Parathyroid adenoma (tissue), 2 donors: ENCODE data around the gene HMX1.

Experiments
- H2AFZ ChIP-seq: fragments of 300-600 bp; sonication (generic); one replicate; pipeline ENCODE4 v1.7.0; 2017; ENCODE audit warnings: antibody characterized with exemption, mild to moderate bottlenecking
- H3K27ac ChIP-seq: fragments of 300-600 bp; sonication (generic); one replicate; pipeline ENCODE4 v1.7.0; 2017
- H3K27me3 ChIP-seq: fragments of 300-600 bp; sonication (generic); one replicate; pipeline ENCODE4 v1.7.0; 2017; ENCODE audit warnings: low read length; ENCODE audit not compliant: control insufficient read depth, insufficient read depth
- H3K36me3 ChIP-seq: fragments of 300-600 bp; sonication (generic); one replicate; pipeline ENCODE4 v1.7.0; 2017; ENCODE audit warnings: low read length; ENCODE audit not compliant: control insufficient read depth, insufficient read depth
- H3K4me1 ChIP-seq: fragments of 300-600 bp; sonication (generic); one replicate; pipeline ENCODE4 v1.7.0; 2017; ENCODE audit warnings: control low read depth
- H3K4me2 ChIP-seq: fragments of 300-600 bp; sonication (generic); one replicate; pipeline ENCODE4 v1.7.0; 2017; ENCODE audit warnings: low read length
- H3K4me3 ChIP-seq: fragments of 300-600 bp; sonication (generic); one replicate; pipeline ENCODE4 v1.7.0; 2017; ENCODE audit warnings: low read depth, low read length
- H3K79me2 ChIP-seq: fragments of 300-600 bp; sonication (generic); one replicate; pipeline ENCODE4 v1.7.0; 2017; ENCODE audit warnings: control low read depth
- H3K9ac ChIP-seq: fragments of 300-600 bp; sonication (generic); one replicate; pipeline ENCODE4 v1.7.0; 2017; ENCODE audit warnings: mild to moderate bottlenecking
- H3K9me3 ChIP-seq: fragments of 300-600 bp; sonication (generic); one replicate; pipeline ENCODE4 v1.7.0; 2017; ENCODE audit warnings: low read length; ENCODE audit not compliant: control insufficient read depth
- TF ChIP-seq, protein P1 (sequence below): fragments of 300-600 bp; sonication (generic); IDR thresholded peaks from one replicate; pipeline ENCODE4 v1.7.0; 2017; ENCODE audit warnings: antibody characterized with exemption, mild to moderate bottlenecking
- donor health status: primary hyperparathyroidism.

The HMX1 gene

DNA sequence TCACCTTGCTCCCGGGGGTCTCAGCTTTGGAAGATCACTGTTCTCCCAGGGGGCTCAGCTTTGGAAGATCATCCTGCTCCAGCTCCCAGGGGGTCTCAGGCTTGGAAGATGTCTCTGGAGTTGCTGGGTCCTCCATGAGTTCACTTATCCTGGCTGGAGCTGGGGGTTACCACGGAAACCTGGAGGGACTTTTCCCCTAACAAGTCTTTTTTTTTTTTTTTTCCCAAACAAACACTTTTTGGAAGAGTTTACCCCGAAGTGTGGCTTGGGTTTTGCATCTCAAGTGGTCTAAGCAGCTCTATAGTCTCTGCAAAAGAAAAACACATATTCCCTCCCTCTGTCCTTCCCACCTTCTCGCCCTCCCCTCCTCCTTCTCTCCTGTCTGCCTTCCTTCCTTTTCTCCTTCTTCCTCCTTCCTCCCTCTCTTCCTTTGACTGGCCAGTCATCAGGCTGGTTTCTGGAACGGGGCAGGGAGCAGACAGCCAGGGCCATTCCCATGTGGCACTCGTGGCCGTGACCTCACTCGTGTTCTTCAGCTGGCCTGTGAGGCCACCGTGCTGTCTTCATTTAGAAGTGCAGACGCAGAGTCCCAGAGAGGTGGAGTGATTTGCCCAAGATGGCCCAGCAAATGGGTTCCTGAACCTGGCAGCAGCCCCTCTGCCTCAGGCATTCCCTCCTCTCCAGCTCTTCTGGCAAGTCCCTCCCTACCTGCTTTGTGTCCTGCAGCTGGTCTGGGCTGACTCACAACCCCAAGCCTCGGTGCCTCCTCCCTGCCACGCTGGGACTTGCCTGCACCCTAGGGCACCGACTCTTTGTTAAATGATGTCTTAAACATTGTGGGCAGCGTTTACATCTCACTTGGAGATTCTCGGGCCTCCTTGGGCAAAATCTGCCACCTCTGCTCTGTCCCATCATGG is 25.9 kb upstream of the HMX1 start:
- H3K27ac ChIP-seq: no peak overlapping the region
- H3K4me1 ChIP-seq: no peaks in the 10 kb centered on the region
- H3K4me2 ChIP-seq: no peak overlapping the region
- no peak overlapping the region for H2AFZ ChIP-seq
- no peak overlapping the region for H3K4me3 ChIP-seq
- H3K79me2 ChIP-seq: no peaks in the 10 kb centered on the region
- TF ChIP-seq, protein P1, sequence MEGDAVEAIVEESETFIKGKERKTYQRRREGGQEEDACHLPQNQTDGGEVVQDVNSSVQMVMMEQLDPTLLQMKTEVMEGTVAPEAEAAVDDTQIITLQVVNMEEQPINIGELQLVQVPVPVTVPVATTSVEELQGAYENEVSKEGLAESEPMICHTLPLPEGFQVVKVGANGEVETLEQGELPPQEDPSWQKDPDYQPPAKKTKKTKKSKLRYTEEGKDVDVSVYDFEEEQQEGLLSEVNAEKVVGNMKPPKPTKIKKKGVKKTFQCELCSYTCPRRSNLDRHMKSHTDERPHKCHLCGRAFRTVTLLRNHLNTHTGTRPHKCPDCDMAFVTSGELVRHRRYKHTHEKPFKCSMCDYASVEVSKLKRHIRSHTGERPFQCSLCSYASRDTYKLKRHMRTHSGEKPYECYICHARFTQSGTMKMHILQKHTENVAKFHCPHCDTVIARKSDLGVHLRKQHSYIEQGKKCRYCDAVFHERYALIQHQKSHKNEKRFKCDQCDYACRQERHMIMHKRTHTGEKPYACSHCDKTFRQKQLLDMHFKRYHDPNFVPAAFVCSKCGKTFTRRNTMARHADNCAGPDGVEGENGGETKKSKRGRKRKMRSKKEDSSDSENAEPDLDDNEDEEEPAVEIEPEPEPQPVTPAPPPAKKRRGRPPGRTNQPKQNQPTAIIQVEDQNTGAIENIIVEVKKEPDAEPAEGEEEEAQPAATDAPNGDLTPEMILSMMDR: no peak
- no peaks in the 10 kb centered on the region for H3K9me3 ChIP-seq
- no peak overlapping the region for H3K9ac ChIP-seq
- H3K36me3 ChIP-seq: no peaks in the 10 kb centered on the region
- no peaks in the 10 kb centered on the region for H3K27me3 ChIP-seq

DNA sequence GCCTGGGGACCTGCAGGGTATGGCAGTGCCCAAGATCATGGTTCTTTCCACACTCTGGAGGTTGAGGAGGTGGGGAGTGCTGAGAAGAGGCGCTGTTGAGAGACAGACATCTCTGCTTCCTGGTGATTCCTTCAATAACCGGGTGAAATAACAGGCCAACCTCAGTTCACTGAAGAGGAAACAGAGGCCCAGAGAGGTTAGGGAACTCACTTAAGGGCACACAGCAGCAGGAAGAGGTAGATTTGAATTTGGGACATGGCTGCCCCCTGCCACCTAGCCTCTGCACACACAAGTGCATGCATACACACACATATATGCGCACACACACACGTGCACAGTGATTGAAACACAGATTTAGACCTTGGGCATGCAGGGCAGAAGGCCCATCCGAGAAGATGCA is 24.9 kb upstream of the HMX1 start:
- no peaks in the 10 kb centered on the region for H3K4me1 ChIP-seq
- H3K27ac ChIP-seq: no peak overlapping the region
- H3K9me3 ChIP-seq: no peaks in the 10 kb centered on the region
- peaks cover 5% of the 10 kb centered on the region for H3K27me3 ChIP-seq
- TF ChIP-seq, protein P1: no peak
- H3K79me2 ChIP-seq: no peaks in the 10 kb centered on the region
- H3K36me3 ChIP-seq: no peaks in the 10 kb centered on the region
- no peak overlapping the region for H3K4me2 ChIP-seq
- no peak overlapping the region for H3K4me3 ChIP-seq
- no peak overlapping the region for H2AFZ ChIP-seq
- no peak overlapping the region for H3K9ac ChIP-seq

DNA sequence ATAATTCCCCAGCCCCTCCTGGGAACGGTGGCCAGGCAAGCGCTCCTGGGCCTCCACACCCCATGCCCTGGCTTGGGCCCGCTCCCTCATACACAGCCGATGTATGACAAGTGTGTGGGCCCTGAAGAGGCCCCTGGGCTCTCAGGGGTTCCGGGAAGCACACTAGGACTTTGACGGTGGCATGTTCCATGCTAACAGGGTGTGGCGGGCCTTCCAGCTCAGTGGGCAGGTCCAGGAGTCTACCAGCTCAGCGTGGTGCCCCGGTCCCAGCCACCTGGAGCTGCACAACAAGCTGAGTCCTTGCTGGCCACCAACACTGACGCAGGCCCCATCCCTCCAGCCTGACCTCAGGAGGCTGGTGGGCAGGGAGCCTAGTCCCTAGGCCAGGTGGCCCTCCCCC is 24.4 kb upstream of the HMX1 start:
- Histone ChIP-seq H3K4me2 (no peak overlapping the region), H2AFZ (no peak overlapping the region), H3K9me3 (no peaks in the 10 kb centered on the region), H3K9ac (no peak overlapping the region), H3K36me3 (no peaks in the 10 kb centered on the region), H3K27ac (no peak overlapping the region), H3K4me3 (no peak overlapping the region), H3K4me1 (no peaks in the 10 kb centered on the region), H3K27me3 (peaks cover 5% of the 10 kb centered on the region), H3K79me2 (no peaks in the 10 kb centered on the region)
- TF ChIP-seq, protein P1: no peak

DNA sequence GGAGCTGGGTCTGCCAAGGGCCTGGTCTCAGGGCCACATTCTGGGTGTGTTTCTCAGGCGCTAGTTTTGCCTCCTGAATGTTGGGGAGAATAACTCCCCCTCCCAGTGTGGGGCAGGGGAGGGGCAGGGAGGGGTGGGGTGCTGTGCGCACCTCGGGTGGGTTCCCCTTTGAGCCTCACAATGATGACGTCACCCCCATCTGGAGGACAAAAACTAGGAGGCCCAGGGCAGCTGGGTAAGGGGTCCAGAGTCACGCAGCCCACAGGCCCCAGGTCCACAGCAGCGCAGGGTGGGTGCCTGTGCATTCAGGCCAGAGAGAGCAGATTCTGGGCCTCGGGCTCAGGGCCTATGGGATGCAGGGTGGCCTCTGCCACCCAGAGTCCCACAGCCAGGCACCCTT is 23.7 kb upstream of the HMX1 start:
- Histone ChIP-seq H3K4me1 (no peaks in the 10 kb centered on the region), H3K9me3 (no peaks in the 10 kb centered on the region), H3K4me2 (no peak overlapping the region), H3K27me3 (peaks cover 5% of the 10 kb centered on the region), H3K36me3 (no peaks in the 10 kb centered on the region), H3K79me2 (no peaks in the 10 kb centered on the region), H2AFZ (no peak overlapping the region), H3K9ac (no peak overlapping the region), H3K4me3 (no peak overlapping the region), H3K27ac (no peak overlapping the region)
- TF ChIP-seq, protein P1: no peak

DNA sequence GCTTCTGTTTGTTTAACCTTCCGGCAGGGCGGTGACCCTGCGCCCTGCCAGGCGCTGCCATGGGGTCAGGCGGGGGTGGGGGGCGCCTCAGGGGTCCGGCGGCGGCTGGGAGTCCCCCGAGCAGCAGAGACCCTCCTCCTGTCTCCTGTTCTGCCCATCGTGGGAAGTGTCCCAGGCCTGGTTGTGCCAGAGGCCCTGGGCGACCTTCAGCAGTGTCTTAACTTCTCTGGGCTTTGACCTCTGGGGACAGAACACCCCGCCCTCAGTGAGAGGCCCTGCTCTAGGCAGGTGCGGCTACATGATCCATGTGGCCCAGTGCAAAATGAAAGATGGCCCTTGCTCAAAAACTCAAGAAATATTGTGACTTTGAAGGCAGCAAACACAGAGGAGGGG is 22.8 kb upstream of the HMX1 start:
- no peaks in the 10 kb centered on the region for H3K9me3 ChIP-seq
- TF ChIP-seq, protein P1: no peak
- H3K4me2 ChIP-seq: peak overlapping the region; percentile 40
- no peaks in the 10 kb centered on the region for H3K79me2 ChIP-seq
- H3K27ac ChIP-seq: no peak overlapping the region
- peaks cover 5% of the 10 kb centered on the region for H3K27me3 ChIP-seq
- no peak overlapping the region for H3K4me3 ChIP-seq
- no peaks in the 10 kb centered on the region for H3K36me3 ChIP-seq
- no peak overlapping the region for H3K9ac ChIP-seq
- no peak overlapping the region for H2AFZ ChIP-seq
- H3K4me1 ChIP-seq: no peaks in the 10 kb centered on the region
